HCEC 1CT (cell line): ENCODE data around the gene ADCY10.
"Not testable (repeated sequence)": the region's sequence is repeated elsewhere in the genome, so short reads cannot be mapped to it uniquely, and the experiment has no call there.

Experiments used
- DNase-seq: peaks from one replicate; pipeline ENCODE4 v3.0.0-alpha.2; 2017

The ADCY10 gene

GRCh38 chr1:167842872-167843271, 71.1 kb downstream of the ADCY10 start:
- DNase-seq = no peak

- DNase-seq = no peak
Measured at GRCh38 chr1:167841530-167841929, 72.4 kb downstream of the ADCY10 start.

- no peak for DNase-seq
Measured at GRCh38 chr1:167839009-167839408, 74.9 kb downstream of the ADCY10 start.

GRCh38 chr1:167837326-167837725, 76.6 kb downstream of the ADCY10 start:
- no peak for DNase-seq

- no peak for DNase-seq
Measured at GRCh38 chr1:167836197-167836596, 77.7 kb downstream of the ADCY10 start.

- no peak for DNase-seq
Measured at GRCh38 chr1:167833904-167834303, 80.0 kb downstream of the ADCY10 start.

- DNase-seq = no peak
Measured at GRCh38 chr1:167832693-167833092, 81.2 kb downstream of the ADCY10 start.

GRCh38 chr1:167830668-167831067, 83.3 kb downstream of the ADCY10 start:
- DNase-seq = not testable (repeated sequence)

- no peak for DNase-seq
Measured at GRCh38 chr1:167829868-167830267, 84.1 kb downstream of the ADCY10 start.

- no peak for DNase-seq
Measured at GRCh38 chr1:167826127-167826526, 87.8 kb downstream of the ADCY10 start.

- DNase-seq = no peak
Measured at GRCh38 chr1:167825419-167826079, 88.4 kb downstream of the ADCY10 start.

GRCh38 chr1:167824163-167824794, 89.7 kb downstream of the ADCY10 start:
- no peak for DNase-seq

GRCh38 chr1:167821969-167822685, 91.8 kb downstream of the ADCY10 start:
- no peak for DNase-seq

GRCh38 chr1:167821356-167821685, 92.6 kb downstream of the ADCY10 start:
- DNase-seq = no peak

GRCh38 chr1:167820684-167821355, 93.1 kb downstream of the ADCY10 start:
- DNase-seq = no peak

GRCh38 chr1:167819849-167820683, 93.9 kb downstream of the ADCY10 start:
- DNase-seq = peak; percentile 77

- no peak for DNase-seq
Measured at GRCh38 chr1:167815650-167816049, 98.3 kb downstream of the ADCY10 start.

- DNase-seq = no peak
Measured at GRCh38 chr1:167812972-167813371, 101.0 kb downstream of the ADCY10 start.

GRCh38 chr1:167808690-167809089, 105.2 kb downstream of the ADCY10 start:
- no peak for DNase-seq

- DNase-seq = peak; percentile 79
Measured at GRCh38 chr1:167808104-167808503, 105.8 kb downstream of the ADCY10 start.

- DNase-seq = not testable (repeated sequence)
Measured at GRCh38 chr1:167806676-167807075, 107.3 kb downstream of the ADCY10 start.

- not testable (repeated sequence) for DNase-seq
Measured at GRCh38 chr1:167806235-167806634, 107.7 kb downstream of the ADCY10 start.
